PC-9 (cell line): ENCODE data around the gene LYSMD2. TPM values are rescaled to one million over a fixed set of nuclear protein-coding genes. Genes with fewer than 3 reads are reported as not detected.

Experiments
- BruUV-seq: library from RNA; stranded (reverse); fragments of 400-500 nt; replicated peaks from 2 replicates; lab custom pipeline; 2021; lab: Mats Ljungman, UMichigan
- CTCF ChIA-PET: fragments of 300-600 bp; sonication (Branson Sonifier 250); formaldehyde crosslinking; loops from one replicate; lab custom pipeline; 2022; ENCODE audit warnings: antibody characterized with exemption; lab: Charles Lee
- POLR2A ChIA-PET: fragments of 300-600 bp; sonication (Branson Sonifier 250); formaldehyde crosslinking; loops from one replicate; lab custom pipeline; 2022; ENCODE audit warnings: antibody characterized with exemption; ENCODE audit not compliant: unreplicated experiment; lab: Charles Lee
- DNase-seq, 2 experiments: peaks; one replicate each; pipeline versions ENCODE4 v3.0.0 to v3.0.0-alpha.2; 2015 to 2022; ENCODE audit warnings: mixed read lengths in 1 of 2
- H2AFZ ChIP-seq: fragments of 200-600 bp; sonication (generic); 2 replicates; pipeline ENCODE4 v1.8.1; 2017; ENCODE audit warnings: antibody characterized with exemption
- H3F3A ChIP-seq: fragments of 200-600 bp; sonication (generic); 2 replicates; pipeline ENCODE4 v1.8.1; 2017; ENCODE audit warnings: antibody characterized with exemption, mild to moderate bottlenecking, low read depth; ENCODE audit not compliant: insufficient read depth
- H3K27ac ChIP-seq: fragments of 200-600 bp; sonication (generic); 2 replicates; pipeline ENCODE4 v1.6.1; 2016; ENCODE audit warnings: mixed run types
- H3K27me3 ChIP-seq: fragments of 200-600 bp; sonication (generic); 2 replicates; pipeline ENCODE4 v1.6.1; 2016; ENCODE audit warnings: low read depth, mixed run types; ENCODE audit not compliant: insufficient read depth
- H3K36me3 ChIP-seq: fragments of 200-600 bp; sonication (generic); 2 replicates; pipeline ENCODE4 v1.6.1; 2016; ENCODE audit warnings: low read depth, mixed run types
- H3K4me1 ChIP-seq: fragments of 200-600 bp; sonication (generic); replicated peaks from 2 replicates; pipeline ENCODE4 v1.6.1; 2016; ENCODE audit warnings: mixed run types; ENCODE audit not compliant: insufficient read depth
- H3K4me2 ChIP-seq: fragments of 200-600 bp; sonication (generic); 2 replicates; pipeline ENCODE4 v1.6.1; 2017; ENCODE audit warnings: mixed run types
- H3K4me3 ChIP-seq: fragments of 200-600 bp; sonication (generic); 2 replicates; pipeline ENCODE4 v1.6.1; 2016; ENCODE audit warnings: mixed run types
- H3K79me2 ChIP-seq: fragments of 200-600 bp; sonication (generic); 2 replicates; pipeline ENCODE4 v1.6.1; 2017; ENCODE audit warnings: low read depth, mixed run types
- H3K9me2 ChIP-seq: fragments of 200-600 bp; sonication (generic); 2 replicates; pipeline ENCODE4 v1.8.1; 2017; ENCODE audit warnings: mild to moderate bottlenecking; ENCODE audit not compliant: insufficient read depth
- H3K9me3 ChIP-seq: fragments of 200-600 bp; sonication (generic); 2 replicates; pipeline ENCODE4 v1.8.1; 2016; ENCODE audit warnings: low read depth; ENCODE audit not compliant: insufficient read depth
- H4K20me1 ChIP-seq: fragments of 200-600 bp; sonication (generic); 2 replicates; pipeline ENCODE4 v1.8.1; 2017; ENCODE audit not compliant: insufficient read depth
- EZH2 ChIP-seq: fragments of 200-600 bp; sonication (generic); IDR thresholded peaks from 2 replicates; pipeline ENCODE4 v1.8.0; 2017; ENCODE audit warnings: antibody characterized with exemption, low read depth
- intact Hi-C: fragments of 100-400 bp; cut with micrococcal nuclease; formaldehyde crosslinking; loops from one replicate; pipeline ENCODE4 v1.10.0; 2022; ENCODE audit not compliant: unreplicated experiment
- total RNA-seq: library from RNA; stranded (reverse); gene quantifications from 2 replicates; pipeline ENCODE4 v1.2.3, GENCODE V29; 2021
- TF ChIP-seq, protein P1 (sequence below): fragments of 200-600 bp; sonication (generic); conservative IDR thresholded peaks from 2 replicates; pipeline ENCODE4 v1.6.1; 2017; ENCODE audit warnings: mixed run types, antibody characterized with exemption, mild to moderate bottlenecking, moderate library complexity

Gene LYSMD2
- total RNA-seq, 1 experiment from 2014 or later: 11.1 TPM

GRCh38 chr15:51724673-51725072, 12.8 kb downstream of the LYSMD2 start:
- CTCF ChIA-PET: no interaction called here
- H3K27ac ChIP-seq: no peak overlapping the region
- no peak overlapping the region for H3K4me2 ChIP-seq
- H3K4me1 ChIP-seq: peaks cover 15% of the 10 kb centered on the region; the same call in 1 of the 2 replicates
- DNase-seq: no peak
- H3K9me2 ChIP-seq: no peaks in the 10 kb centered on the region
- no peak overlapping the region for H3K4me3 ChIP-seq
- H2AFZ ChIP-seq: no peak overlapping the region
- no peaks in the 10 kb centered on the region for H3K36me3 ChIP-seq
- no peaks in the 10 kb centered on the region for H3K79me2 ChIP-seq
- TF ChIP-seq, protein P1, sequence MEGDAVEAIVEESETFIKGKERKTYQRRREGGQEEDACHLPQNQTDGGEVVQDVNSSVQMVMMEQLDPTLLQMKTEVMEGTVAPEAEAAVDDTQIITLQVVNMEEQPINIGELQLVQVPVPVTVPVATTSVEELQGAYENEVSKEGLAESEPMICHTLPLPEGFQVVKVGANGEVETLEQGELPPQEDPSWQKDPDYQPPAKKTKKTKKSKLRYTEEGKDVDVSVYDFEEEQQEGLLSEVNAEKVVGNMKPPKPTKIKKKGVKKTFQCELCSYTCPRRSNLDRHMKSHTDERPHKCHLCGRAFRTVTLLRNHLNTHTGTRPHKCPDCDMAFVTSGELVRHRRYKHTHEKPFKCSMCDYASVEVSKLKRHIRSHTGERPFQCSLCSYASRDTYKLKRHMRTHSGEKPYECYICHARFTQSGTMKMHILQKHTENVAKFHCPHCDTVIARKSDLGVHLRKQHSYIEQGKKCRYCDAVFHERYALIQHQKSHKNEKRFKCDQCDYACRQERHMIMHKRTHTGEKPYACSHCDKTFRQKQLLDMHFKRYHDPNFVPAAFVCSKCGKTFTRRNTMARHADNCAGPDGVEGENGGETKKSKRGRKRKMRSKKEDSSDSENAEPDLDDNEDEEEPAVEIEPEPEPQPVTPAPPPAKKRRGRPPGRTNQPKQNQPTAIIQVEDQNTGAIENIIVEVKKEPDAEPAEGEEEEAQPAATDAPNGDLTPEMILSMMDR: no peak
- TF ChIP-seq EZH2: no peak
- no peaks in the 10 kb centered on the region for H3K9me3 ChIP-seq
- BruUV-seq: no TSS peak
- intact Hi-C loops: no loop called here
- POLR2A ChIA-PET: no interaction called here
- H3K27me3 ChIP-seq: no peaks in the 10 kb centered on the region
- no peaks in the 10 kb centered on the region for H4K20me1 ChIP-seq
- peaks cover 8% of the 10 kb centered on the region; the same call in 1 of the 2 replicates for H3F3A ChIP-seq

DNA sequence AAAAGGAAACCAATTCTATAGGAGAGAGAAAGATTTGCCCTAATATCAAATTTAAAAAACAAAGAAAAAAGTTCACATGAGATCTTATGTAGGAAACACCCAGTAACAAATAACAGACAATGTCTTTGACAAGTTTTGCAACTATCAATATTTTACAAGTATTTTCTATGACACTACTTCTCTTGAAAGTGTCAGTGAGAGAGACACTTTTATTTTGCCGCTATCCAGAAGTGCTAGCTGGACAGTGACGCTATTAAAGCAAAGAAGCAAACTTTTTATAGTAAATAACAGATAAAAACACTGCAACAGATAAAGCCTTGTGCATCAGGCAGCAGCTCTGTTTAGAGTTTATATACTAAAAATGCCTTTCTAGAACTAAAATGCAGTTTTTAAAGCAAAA, 13.3 kb downstream of the LYSMD2 start:
- CTCF ChIA-PET: no interaction called here
- Histone ChIP-seq H2AFZ (no peak overlapping the region), H3F3A (peaks cover 8% of the 10 kb centered on the region; the same call in 1 of the 2 replicates), H3K4me3 (no peak overlapping the region), H3K27me3 (no peaks in the 10 kb centered on the region), H3K36me3 (no peaks in the 10 kb centered on the region), H3K4me1 (peaks cover 15% of the 10 kb centered on the region; the same call in 1 of the 2 replicates), H3K27ac (no peak overlapping the region), H3K79me2 (no peaks in the 10 kb centered on the region), H4K20me1 (no peaks in the 10 kb centered on the region), H3K9me2 (no peaks in the 10 kb centered on the region), H3K4me2 (no peak overlapping the region), H3K9me3 (no peaks in the 10 kb centered on the region)
- no TSS peak for BruUV-seq
- intact Hi-C loops: no loop called here
- POLR2A ChIA-PET: no interaction called here
- DNase-seq: no peak
- TF ChIP-seq EZH2: no peak

DNA sequence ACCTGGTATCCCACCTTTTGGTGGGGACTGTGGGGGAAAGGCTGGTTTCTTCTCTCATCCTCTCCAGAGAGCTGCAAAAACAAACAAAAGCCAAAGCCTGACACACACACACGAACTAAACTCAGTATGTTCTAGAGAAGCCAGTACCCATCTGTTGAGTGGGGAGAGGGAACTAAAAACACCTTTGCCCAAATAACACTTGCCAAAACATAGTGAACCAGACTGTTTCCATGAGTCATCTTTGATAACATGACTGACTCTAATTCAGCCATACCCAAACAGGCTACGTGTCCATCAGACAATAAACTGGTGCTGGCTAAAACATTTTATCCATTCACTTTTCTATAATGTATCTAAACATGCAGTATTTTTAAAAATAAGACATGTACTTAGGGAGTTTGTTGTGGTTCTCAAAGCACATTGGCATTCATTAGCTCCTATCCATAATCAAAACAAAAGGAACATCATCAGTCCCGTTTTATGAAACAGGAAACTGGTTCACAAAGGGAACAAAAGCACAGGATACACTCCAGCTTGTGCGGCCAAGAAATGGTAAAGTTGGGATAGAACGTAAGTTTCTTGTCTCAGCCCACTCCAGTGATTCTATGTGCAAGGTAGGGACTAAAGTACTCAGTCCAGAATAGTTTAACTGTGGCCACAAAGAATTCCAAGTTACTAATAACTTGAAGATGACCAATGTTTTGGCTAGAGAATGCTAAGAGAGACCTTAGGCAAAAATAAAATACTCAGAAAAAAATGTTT, 16.1 kb downstream of the LYSMD2 start:
- POLR2A ChIA-PET: no interaction called here
- Histone ChIP-seq H3K27ac (no peak overlapping the region), H3K36me3 (no peaks in the 10 kb centered on the region), H2AFZ (no peak overlapping the region), H3K4me2 (no peak overlapping the region), H3K9me2 (no peaks in the 10 kb centered on the region), H3K4me3 (no peak overlapping the region), H3K27me3 (no peaks in the 10 kb centered on the region), H3F3A (no peaks in the 10 kb centered on the region), H4K20me1 (no peaks in the 10 kb centered on the region), H3K9me3 (no peaks in the 10 kb centered on the region), H3K79me2 (no peaks in the 10 kb centered on the region), H3K4me1 (0 out of 2 replicates have a peak, but pooled peaks cover 5% of the 10 kb centered on the region)
- DNase-seq: no peak
- CTCF ChIA-PET: no interaction called here
- intact Hi-C loops: no loop called here
- no peak for TF ChIP-seq EZH2
- BruUV-seq: no TSS peak

DNA sequence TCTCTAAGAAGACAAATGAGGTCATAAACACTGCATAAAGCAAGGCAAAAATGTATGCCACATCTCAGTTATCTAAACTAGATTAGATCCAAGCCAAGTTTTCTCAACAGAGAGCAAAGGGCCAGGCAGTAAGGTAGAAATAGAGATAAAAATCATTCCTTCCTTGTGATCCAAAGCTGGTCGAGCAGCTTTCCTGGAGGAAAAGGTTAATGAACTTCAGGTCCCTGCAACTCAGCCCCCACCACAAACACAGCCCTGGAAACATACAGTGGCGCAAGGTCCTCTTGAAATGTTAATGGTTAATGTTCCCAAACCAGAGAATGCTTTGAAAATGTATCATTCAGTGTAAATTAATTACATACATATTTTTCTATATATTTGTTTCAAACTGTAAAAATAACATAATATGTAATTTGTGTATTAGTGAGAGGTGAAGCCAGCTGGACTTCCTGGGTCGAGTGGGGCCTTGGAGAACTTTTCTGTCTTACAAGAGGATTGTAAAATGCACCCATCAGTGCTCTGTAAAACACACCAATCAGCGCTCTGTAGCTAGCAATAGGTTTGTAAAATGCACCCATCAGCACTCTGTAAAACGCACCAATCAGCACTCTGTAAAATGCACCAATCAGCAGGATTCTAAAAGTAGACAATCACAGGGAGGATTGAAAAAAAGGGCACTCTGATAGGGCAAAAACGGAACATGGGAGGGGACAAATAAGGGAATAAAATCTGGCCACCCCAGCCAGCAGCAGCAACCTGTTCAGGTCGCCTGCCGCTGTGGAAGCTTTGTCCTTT, 17.1 kb downstream of the LYSMD2 start:
- Histone ChIP-seq H2AFZ (no peak overlapping the region), H3K79me2 (no peaks in the 10 kb centered on the region), H3K27ac (no peak overlapping the region), H3K4me1 (no peaks in the 10 kb centered on the region), H3K36me3 (no peaks in the 10 kb centered on the region), H3K9me3 (no peaks in the 10 kb centered on the region), H3K4me2 (no peak overlapping the region), H3F3A (no peaks in the 10 kb centered on the region), H3K9me2 (no peaks in the 10 kb centered on the region), H3K4me3 (no peak overlapping the region), H4K20me1 (no peaks in the 10 kb centered on the region), H3K27me3 (no peaks in the 10 kb centered on the region)
- ChIA-PET POLR2A (no interaction called here), CTCF (no interaction called here)
- intact Hi-C loops: no loop called here
- no peak for TF ChIP-seq EZH2
- TF ChIP-seq, protein P1: no peak
- no TSS peak for BruUV-seq
- DNase-seq: no peak
